Mesenchymal stem cell (in vitro differentiated cells and primary cell): ENCODE data around the gene CLPSL1.

Experiments
- DNase-seq: peaks from one replicate; pipeline ENCODE4 v3.0.0-alpha.2; 2013
- H2AFZ ChIP-seq: one replicate; pipeline ENCODE4 v1.6.1; 2013; ENCODE audit warnings: low read depth, mild to moderate bottlenecking, control low read depth, inconsistent platforms, low read length, moderate library complexity
- H2AK5ac ChIP-seq: 2 replicates; pipeline ENCODE4 v1.6.1; 2013; ENCODE audit warnings: low read length, moderate library complexity, mild to moderate bottlenecking, inconsistent platforms; ENCODE audit not compliant: severe bottlenecking
- H2BK120ac ChIP-seq: one replicate; pipeline ENCODE4 v1.6.1; 2013; ENCODE audit warnings: low read depth, mild to moderate bottlenecking, inconsistent platforms, low read length, moderate library complexity
- H2BK12ac ChIP-seq, 2 experiments: one replicate each; pipeline ENCODE4 v1.6.1; 2013; ENCODE audit warnings: inconsistent platforms in 2 of 2, low read length in 2 of 2, mild to moderate bottlenecking in 2 of 2, moderate library complexity in 2 of 2, control low read depth in 1 of 2
- H2BK15ac ChIP-seq: one replicate; pipeline ENCODE4 v1.6.1; 2013; ENCODE audit warnings: mild to moderate bottlenecking, low read depth, inconsistent platforms; ENCODE audit not compliant: poor library complexity, severe bottlenecking
- H2BK5ac ChIP-seq: 2 replicates; pipeline ENCODE4 v1.6.1; 2013; ENCODE audit warnings: low read depth, mild to moderate bottlenecking, low read length, control low read depth, inconsistent platforms; ENCODE audit not compliant: poor library complexity, severe bottlenecking
- H3K14ac ChIP-seq, 2 experiments: one replicate each; pipeline ENCODE4 v1.6.1; 2013; ENCODE audit warnings: inconsistent platforms in 2 of 2, low read length in 2 of 2, control low read depth in 1 of 2, mild to moderate bottlenecking in 1 of 2, moderate library complexity in 1 of 2
- H3K18ac ChIP-seq, 2 experiments: one replicate each; pipeline ENCODE4 v1.6.1; 2013; ENCODE audit warnings: inconsistent platforms in 2 of 2, low read length in 2 of 2, control low read depth in 1 of 2, low read depth in 1 of 2, mild to moderate bottlenecking in 1 of 2
- H3K23ac ChIP-seq, 2 experiments: one replicate each; pipeline ENCODE4 v1.6.1; 2013; ENCODE audit warnings: inconsistent platforms in 2 of 2, low read length in 2 of 2, mild to moderate bottlenecking in 2 of 2, moderate library complexity in 2 of 2, control low read depth in 1 of 2
- H3K27ac ChIP-seq: 2 replicates; pipeline ENCODE4 v1.5.1; 2013; ENCODE audit warnings: mild to moderate bottlenecking, moderate library complexity, low read length, control low read depth, inconsistent platforms; ENCODE audit not compliant: poor library complexity, severe bottlenecking
- H3K27me3 ChIP-seq, 2 experiments: 2 replicates each; pipeline versions ENCODE4 v1.6.1 to v1.7.0; 2013; ENCODE audit warnings: low read length in 2 of 2, mild to moderate bottlenecking in 2 of 2, moderate library complexity in 2 of 2, control low read depth in 1 of 2, inconsistent platforms in 1 of 2; ENCODE audit not compliant: control insufficient read depth in 1 of 2, insufficient read depth in 1 of 2
- H3K36me3 ChIP-seq, 2 experiments: 2 replicates each; pipeline versions ENCODE4 v1.6.1 to v1.7.0; 2013; ENCODE audit warnings: low read length in 2 of 2, control low read depth in 1 of 2, inconsistent platforms in 1 of 2, low read depth in 1 of 2, mild to moderate bottlenecking in 1 of 2; ENCODE audit not compliant: insufficient read depth in 2 of 2, control insufficient read depth in 1 of 2
- H3K4ac ChIP-seq, 2 experiments: one replicate each; pipeline ENCODE4 v1.6.1; 2013; ENCODE audit warnings: inconsistent platforms in 2 of 2, low read length in 2 of 2, mild to moderate bottlenecking in 2 of 2, moderate library complexity in 2 of 2, control low read depth in 1 of 2, low read depth in 1 of 2
- H3K4me1 ChIP-seq: 2 replicates; pipeline ENCODE4 v1.6.1; 2013; ENCODE audit warnings: low read depth, low read length, control low read depth; ENCODE audit not compliant: control insufficient read depth, insufficient read depth
- H3K4me2 ChIP-seq: 2 replicates; pipeline ENCODE4 v1.6.1; 2013; ENCODE audit warnings: low read length, mild to moderate bottlenecking, inconsistent platforms; ENCODE audit not compliant: poor library complexity, severe bottlenecking
- H3K4me3 ChIP-seq, 2 experiments: 2 replicates each; pipeline versions ENCODE4 v1.5.1 to v1.7.0; 2013; ENCODE audit warnings: low read length in 2 of 2, mild to moderate bottlenecking in 2 of 2, control low read depth in 1 of 2, low read depth in 1 of 2; ENCODE audit not compliant: insufficient read depth in 1 of 2
- H3K79me1 ChIP-seq: replicated peaks from 2 replicates; pipeline ENCODE4 v1.6.1; 2013; ENCODE audit warnings: mild to moderate bottlenecking, control low read depth, low read length, inconsistent platforms; ENCODE audit not compliant: poor library complexity, severe bottlenecking
- H3K9ac ChIP-seq: 2 replicates; pipeline ENCODE4 v1.7.0; 2013; ENCODE audit warnings: mild to moderate bottlenecking, low read length, moderate library complexity
- H3K9me3 ChIP-seq: 2 replicates; pipeline ENCODE4 v1.7.0; 2013; ENCODE audit warnings: mild to moderate bottlenecking, low read length; ENCODE audit not compliant: control insufficient read depth
- H4K8ac ChIP-seq: one replicate; pipeline ENCODE4 v1.6.1; 2013; ENCODE audit warnings: inconsistent platforms, mild to moderate bottlenecking, low read length, moderate library complexity
- H4K91ac ChIP-seq: one replicate; pipeline ENCODE4 v1.6.1; 2013; ENCODE audit warnings: mild to moderate bottlenecking, low read length, inconsistent platforms
- WGBS: methylation state at CpG from one replicate; pipeline ENCODE4 v1.1.7; 2013; ENCODE audit warnings: mixed read lengths; 5-methylcytosine and 5-hydroxymethylcytosine counted together

Gene CLPSL1

DNA sequence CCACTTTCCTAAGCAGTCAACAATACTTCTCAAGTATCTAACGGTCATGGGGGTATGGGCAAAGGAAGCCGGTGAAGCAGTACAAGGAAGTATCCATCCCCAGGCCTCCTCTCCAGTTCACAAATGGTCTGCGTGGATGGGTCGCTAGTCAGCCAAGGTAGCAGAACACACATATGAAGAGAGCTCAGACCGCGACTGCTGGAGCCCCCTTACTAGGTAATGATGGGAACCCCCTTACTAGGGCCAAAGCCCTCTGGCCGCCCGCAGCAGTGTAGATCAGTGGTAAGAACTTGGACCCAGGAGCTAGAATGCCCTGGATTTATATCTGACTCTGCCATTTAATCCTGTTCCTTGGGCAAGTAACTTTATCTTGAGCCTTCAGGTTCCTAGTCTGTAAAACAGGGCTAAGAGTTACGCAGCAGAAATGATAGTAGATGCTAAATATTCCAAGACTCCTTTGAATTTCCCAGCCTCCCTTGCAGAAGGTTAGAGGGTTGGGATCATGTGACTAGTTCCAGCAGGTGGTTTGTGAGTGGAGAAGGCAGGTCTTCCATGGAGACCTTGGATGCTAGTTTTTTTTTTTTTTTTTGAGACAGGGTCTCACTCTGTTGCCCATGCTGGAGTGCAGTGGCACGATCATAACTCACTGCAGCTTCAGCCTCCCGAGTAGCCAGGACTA lies 6.6 kb upstream of the CLPSL1 start:
- Histone ChIP-seq H3K36me3 (no peaks in the 10 kb centered on the region), H3K4me1 (peaks cover 6% of the 10 kb centered on the region), H2AFZ (no peak overlapping the region), H3K79me1 (no peaks in the 10 kb centered on the region), H4K8ac (no peak overlapping the region), H2BK5ac (no peak overlapping the region), H2BK12ac (no peak overlapping the region), H2AK5ac (no peak overlapping the region), H3K4ac (no peak overlapping the region), H3K18ac (no peak overlapping the region), H2BK15ac (no peak overlapping the region), H3K23ac (no peak overlapping the region), H3K9ac (no peak overlapping the region), H2BK120ac (no peak overlapping the region), H3K14ac (no peak overlapping the region), H3K4me2 (no peak overlapping the region), H3K27ac (no peak overlapping the region), H4K91ac (no peak overlapping the region), H3K4me3 (no peak overlapping the region), H3K27me3 (peaks cover 40 to 81% of the 10 kb centered on the region in 2 experiments), H3K9me3 (no peaks in the 10 kb centered on the region)
- no peak for DNase-seq
- 95% methylated on average over 11 of the region's 11 CpGs for WGBS

GRCh38 chr6:35775031-35775430 lies 5.8 kb upstream of the CLPSL1 start:
- Histone ChIP-seq H3K79me1 (no peaks in the 10 kb centered on the region), H2BK12ac (no peak overlapping the region), H3K14ac (no peak overlapping the region), H3K9ac (no peak overlapping the region), H3K18ac (no peak overlapping the region), H3K23ac (no peak overlapping the region), H3K27ac (no peak overlapping the region), H3K9me3 (no peaks in the 10 kb centered on the region), H3K4ac (no peak overlapping the region), H3K4me3 (no peak overlapping the region), H3K36me3 (no peaks in the 10 kb centered on the region), H2AFZ (no peak overlapping the region), H2BK5ac (no peak overlapping the region), H3K27me3 (peaks cover 40 to 79% of the 10 kb centered on the region in 2 experiments), H4K8ac (no peak overlapping the region), H2BK15ac (no peak overlapping the region), H3K4me1 (peaks cover 6% of the 10 kb centered on the region), H2BK120ac (no peak overlapping the region), H3K4me2 (no peak overlapping the region), H4K91ac (no peak overlapping the region), H2AK5ac (no peak overlapping the region)
- 79% methylated on average over 6 of the region's 6 CpGs for WGBS
- no peak for DNase-seq

DNA sequence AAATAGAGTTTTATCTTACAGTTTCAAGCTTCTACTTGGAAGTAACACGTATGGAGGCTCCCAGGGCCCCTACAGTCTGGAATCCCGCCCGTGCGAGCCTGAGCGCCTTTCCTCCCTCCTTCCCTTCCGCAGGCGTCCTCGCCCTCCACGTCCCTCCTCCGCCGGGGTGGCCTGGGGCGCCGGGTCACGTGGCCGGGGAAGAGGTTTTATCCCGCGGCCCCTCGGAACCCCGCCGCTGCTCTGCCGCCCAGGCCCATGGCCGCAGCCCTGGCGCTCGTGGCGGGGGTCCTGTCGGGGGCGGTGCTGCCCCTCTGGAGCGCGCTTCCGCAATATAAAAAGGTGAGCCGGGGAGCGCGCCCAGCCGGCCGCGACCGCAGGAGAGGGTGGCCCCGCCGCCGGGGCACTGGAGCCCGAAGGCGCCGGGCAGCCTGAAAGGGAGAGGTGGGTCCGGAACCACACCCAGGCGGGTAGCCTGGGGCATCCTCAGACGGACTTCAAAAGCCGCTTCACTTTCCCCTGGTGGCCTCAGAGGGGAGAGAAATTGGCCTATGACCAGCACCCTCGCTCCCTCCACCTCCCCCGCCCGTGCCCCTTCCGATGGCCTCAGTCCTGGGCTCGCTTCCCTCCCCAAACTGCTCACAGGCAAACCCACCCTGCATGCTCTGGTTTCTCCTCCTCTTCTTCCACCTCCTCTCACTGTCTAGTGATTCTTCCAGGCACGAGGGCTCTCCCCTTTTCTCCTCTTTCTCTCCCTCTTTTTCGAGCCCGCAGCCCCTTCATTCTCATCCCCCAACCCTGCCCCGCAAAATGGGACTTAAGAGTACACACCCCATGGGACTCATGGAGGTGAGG lies 4.2 kb upstream of the CLPSL1 start, which contains the start of gene CLPSL2:
Gene CLPSL2, plus strand, starts transcription at position 235 of the 852 bp plus-strand sequence. Its CDS starts 21 bp downstream, at position 256.
- peaks cover 29 to 76% of the 10 kb centered on the region in 2 experiments for H3K27me3 ChIP-seq
- peak within 1 kb of the TSS; percentile 95 for H3K4me2 ChIP-seq
- H2BK5ac ChIP-seq: no peak within 1 kb of the TSS

More for the DNA sequence above, 4.2 kb upstream of the CLPSL1 start, which contains the start of gene CLPSL2:
- peaks cover 6% of the 10 kb centered on the region for H3K4me1 ChIP-seq
- H3K9me3 ChIP-seq: no peaks in the 10 kb centered on the region
- no peak within 1 kb of the TSS for H3K14ac ChIP-seq
- H3K4ac ChIP-seq: no peak within 1 kb of the TSS
- no peak within 1 kb of the TSS for H2BK12ac ChIP-seq
- no peak for DNase-seq
- no peak within 1 kb of the TSS for H3K18ac ChIP-seq
- H2BK120ac ChIP-seq: no peak within 1 kb of the TSS
- no peak within 1 kb of the TSS for H3K27ac ChIP-seq
- H3K9ac ChIP-seq: no peak within 1 kb of the TSS
- peak within 1 kb of the TSS; percentile 61 to 66 for H3K4me3 ChIP-seq
- 3% methylated on average over 53 of the region's 56 CpGs for WGBS
- no peak within 1 kb of the TSS for H2AK5ac ChIP-seq
- H2BK15ac ChIP-seq: no peak within 1 kb of the TSS
- no peak within 1 kb of the TSS for H4K8ac ChIP-seq
- no peaks in the 10 kb centered on the region for H3K36me3 ChIP-seq
- no peak within 1 kb of the TSS for H4K91ac ChIP-seq
- peak within 1 kb of the TSS; percentile 64 for H2AFZ ChIP-seq
- no peaks in the 10 kb centered on the region for H3K79me1 ChIP-seq
- no peak within 1 kb of the TSS for H3K23ac ChIP-seq
